Keratinocyte (primary cell): Measurements from ENCODE around the gene JOSD2.

ENCODE experiments used
- CTCF ChIP-seq, 3 experiments: IDR thresholded peaks in 1 of 3; conservative IDR thresholded peaks in 1 of 3; optimal IDR thresholded peaks in 1 of 3; 2 replicates in 2 of 3; 3 replicates in 1 of 3; pipeline versions ENCODE3 to v1.5.1; 2011; ENCODE audit warnings: low read length in 3 of 3, mild to moderate bottlenecking in 3 of 3, moderate library complexity in 2 of 3, control low read depth in 1 of 3, inconsistent platforms in 1 of 3; ENCODE audit not compliant: insufficient read depth in 2 of 3; ENCODE audit errors: extremely low read depth in 1 of 3
- EZH2 ChIP-seq: IDR thresholded peaks from one replicate; pipeline ENCODE4 v1.6.1; 2012; ENCODE audit warnings: inconsistent platforms, mild to moderate bottlenecking, low read length, moderate library complexity

GRCh38 chr19:50555033-50555432 is 44.0 kb upstream of the JOSD2 start:
- no peak for TF ChIP-seq CTCF (optimal IDR thresholded peaks at IDR 0.05 in 1 of 3, IDR thresholded peaks at IDR 0.05 in 1 of 3, conservative IDR thresholded peaks at IDR 0.05 in 1 of 3; ENCODE audit: extremely low read depth in 1 of 3, insufficient read depth in 2 of 3, low read length in 3 of 3)
- no peak for TF ChIP-seq EZH2
